ENCODE data around the gene ANKDD1A. TPM values are rescaled to one million over a fixed set of nuclear protein-coding genes. Genes with fewer than 3 reads are reported as not detected.

ANKDD1A gene
- total RNA-seq, 1 experiment from 2014 or later = 1.8 TPM

DNA sequence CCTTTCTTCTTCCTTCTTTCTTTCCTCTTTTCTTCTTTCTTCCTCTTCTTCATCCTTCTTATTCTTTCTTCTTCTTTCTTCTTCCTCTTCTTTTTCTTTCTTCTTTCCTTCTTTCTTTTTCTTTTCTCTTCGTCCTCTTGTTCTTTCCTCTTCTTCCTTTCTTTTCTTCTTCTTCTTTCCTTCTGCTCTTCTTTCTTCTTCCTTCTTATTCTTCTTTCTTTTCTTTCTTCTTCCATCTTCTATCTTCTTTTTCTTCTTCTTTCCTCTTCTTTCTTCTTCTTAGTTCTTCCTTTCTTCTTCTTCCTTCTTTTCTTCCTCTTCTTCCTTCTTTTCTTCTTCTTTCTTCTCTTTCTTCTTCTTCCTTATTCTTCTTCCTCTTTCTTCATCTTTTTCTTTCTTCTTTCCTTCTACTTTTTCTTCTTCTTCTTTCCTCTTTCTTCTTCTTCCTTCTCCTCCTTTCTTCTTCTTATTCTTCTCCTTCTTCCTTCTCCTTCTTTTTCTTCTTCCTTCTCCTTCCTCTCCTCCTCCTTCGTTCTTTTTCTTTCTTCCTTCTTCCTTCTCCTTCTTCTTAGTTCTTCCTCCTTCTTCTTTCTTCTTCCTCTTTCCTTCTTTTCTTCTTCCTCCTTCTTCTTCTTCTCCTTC, 40.2 kb downstream of the ANKDD1A start:
- H3K4me3 ChIP-seq (ENCODE audit: low read length) = no peak overlapping the region
- no peaks in the 10 kb centered on the region for H3K9me3 ChIP-seq (ENCODE audit: low read length)
- H3K36me3 ChIP-seq (ENCODE audit: insufficient read depth, low read length) = peaks cover 11% of the 10 kb centered on the region
- H3K79me2 ChIP-seq (ENCODE audit: low read length) = no peaks in the 10 kb centered on the region
- H3K9ac ChIP-seq (ENCODE audit: low read length) = no peak overlapping the region
- no peak for DNase-seq
- no peaks in the 10 kb centered on the region for H3K9me2 ChIP-seq (replicated peaks; ENCODE audit: insufficient read depth, low read length)
- no peaks in the 10 kb centered on the region for H3K27me3 ChIP-seq (ENCODE audit: low read length)
- no peaks in the 10 kb centered on the region for H3K4me1 ChIP-seq (ENCODE audit: low read length)
- no peak overlapping the region for H2AFZ ChIP-seq (ENCODE audit: low read length)
- H3K4me2 ChIP-seq (ENCODE audit: low read depth, low read length, poor library complexity, severe bottlenecking) = no peak overlapping the region
- no peak overlapping the region for H3K27ac ChIP-seq (ENCODE audit: low read length)
- H4K20me1 ChIP-seq (ENCODE audit: insufficient read depth, low read depth, low read length) = no peaks in the 10 kb centered on the region

DNA sequence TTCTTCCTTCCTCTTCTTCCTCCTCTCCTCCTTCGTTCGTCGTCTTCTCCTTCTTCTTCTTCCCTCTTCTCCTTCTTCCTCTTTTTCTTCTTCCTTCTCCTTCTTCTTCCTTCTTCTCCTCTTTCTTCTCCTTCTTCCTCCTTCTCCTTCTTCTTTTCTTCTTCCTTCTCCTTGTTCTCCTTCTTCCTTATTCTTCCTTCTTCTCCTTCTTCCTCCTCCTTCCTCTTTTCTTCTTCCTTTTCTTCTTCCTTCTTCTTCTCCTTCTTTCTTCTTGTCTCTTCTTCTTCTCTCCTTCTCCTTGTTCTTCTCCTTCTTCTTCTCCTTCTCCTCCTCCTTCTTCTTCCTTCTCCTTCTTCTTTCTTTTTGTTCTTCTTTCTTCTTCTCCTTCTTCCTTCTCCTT, 42.7 kb downstream of the ANKDD1A start:
- H3K9me2 ChIP-seq (replicated peaks; ENCODE audit: insufficient read depth, low read length) = no peaks in the 10 kb centered on the region
- H4K20me1 ChIP-seq (ENCODE audit: insufficient read depth, low read depth, low read length) = no peaks in the 10 kb centered on the region
- no peak overlapping the region for H3K27ac ChIP-seq (ENCODE audit: low read length)
- no peaks in the 10 kb centered on the region for H3K9me3 ChIP-seq (ENCODE audit: low read length)
- no peak overlapping the region for H2AFZ ChIP-seq (ENCODE audit: low read length)
- peaks cover 21% of the 10 kb centered on the region for H3K36me3 ChIP-seq (ENCODE audit: insufficient read depth, low read length)
- DNase-seq = no peak
- no peaks in the 10 kb centered on the region for H3K79me2 ChIP-seq (ENCODE audit: low read length)
- no peak overlapping the region for H3K4me3 ChIP-seq (ENCODE audit: low read length)
- H3K4me1 ChIP-seq (ENCODE audit: low read length) = no peaks in the 10 kb centered on the region
- H3K27me3 ChIP-seq (ENCODE audit: low read length) = no peaks in the 10 kb centered on the region
- H3K9ac ChIP-seq (ENCODE audit: low read length) = no peak overlapping the region
- no peak overlapping the region for H3K4me2 ChIP-seq (ENCODE audit: low read depth, low read length, poor library complexity, severe bottlenecking)

DNA sequence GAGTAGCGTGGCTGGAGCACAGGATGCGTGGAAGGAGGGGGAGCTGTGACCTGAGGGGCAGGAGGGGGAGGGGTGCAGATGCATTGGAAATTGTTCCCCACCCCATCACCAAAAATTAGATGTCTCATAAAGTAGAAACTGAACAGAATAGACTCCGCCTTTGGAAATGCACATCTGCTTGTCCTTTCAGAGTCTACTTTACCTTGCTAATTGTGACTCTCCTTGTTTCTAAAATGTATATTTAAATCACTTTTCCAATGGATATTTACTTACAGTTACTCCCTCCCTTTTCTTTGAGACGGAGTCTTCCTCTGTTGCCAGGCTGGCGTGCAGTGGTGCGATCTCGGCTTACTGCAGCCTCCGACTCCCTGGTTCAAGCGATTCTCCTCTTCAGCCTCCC, 47.4 kb downstream of the ANKDD1A start:
- Histone ChIP-seq H3K4me1 (ENCODE audit: low read length) (no peaks in the 10 kb centered on the region), H3K9me3 (ENCODE audit: low read length) (no peaks in the 10 kb centered on the region), H3K27me3 (ENCODE audit: low read length) (no peaks in the 10 kb centered on the region), H3K4me2 (ENCODE audit: low read depth, low read length, poor library complexity, severe bottlenecking) (no peak overlapping the region), H4K20me1 (ENCODE audit: insufficient read depth, low read depth, low read length) (no peaks in the 10 kb centered on the region), H3K4me3 (ENCODE audit: low read length) (no peak overlapping the region), H3K9me2 (replicated peaks; ENCODE audit: insufficient read depth, low read length) (no peaks in the 10 kb centered on the region), H3K36me3 (ENCODE audit: insufficient read depth, low read length) (peaks cover 41% of the 10 kb centered on the region), H3K27ac (ENCODE audit: low read length) (no peak overlapping the region), H3K9ac (ENCODE audit: low read length) (no peak overlapping the region), H2AFZ (ENCODE audit: low read length) (no peak overlapping the region), H3K79me2 (ENCODE audit: low read length) (no peaks in the 10 kb centered on the region)
- DNase-seq = no peak

DNA sequence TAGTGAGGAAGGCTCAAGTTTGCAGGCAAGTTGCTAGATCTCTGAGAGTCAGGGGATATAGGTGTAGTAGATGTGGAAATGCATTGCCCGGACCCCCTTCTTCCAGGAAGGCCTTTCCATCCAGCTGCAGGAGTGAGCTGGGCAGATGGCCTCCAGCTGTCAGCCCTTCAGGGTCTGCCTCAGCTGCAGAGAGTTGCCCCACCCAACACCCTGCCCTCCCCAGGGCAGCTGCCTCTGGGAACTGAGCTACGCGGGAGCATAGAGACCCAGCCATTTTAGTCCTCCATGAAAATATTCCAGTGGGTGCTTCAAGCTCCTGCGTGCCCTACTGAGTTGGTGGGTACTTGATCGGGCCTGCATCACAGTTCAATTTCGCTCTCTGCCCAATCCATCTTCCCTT, 48.5 kb downstream of the ANKDD1A start:
- Histone ChIP-seq H3K79me2 (ENCODE audit: low read length) (no peaks in the 10 kb centered on the region), H3K36me3 (ENCODE audit: insufficient read depth, low read length) (peaks cover 48% of the 10 kb centered on the region), H3K9me3 (ENCODE audit: low read length) (no peaks in the 10 kb centered on the region), H3K4me2 (ENCODE audit: low read depth, low read length, poor library complexity, severe bottlenecking) (no peak overlapping the region), H3K4me3 (ENCODE audit: low read length) (no peak overlapping the region), H2AFZ (ENCODE audit: low read length) (no peak overlapping the region), H3K9ac (ENCODE audit: low read length) (no peak overlapping the region), H3K9me2 (replicated peaks; ENCODE audit: insufficient read depth, low read length) (no peaks in the 10 kb centered on the region), H3K27me3 (ENCODE audit: low read length) (no peaks in the 10 kb centered on the region), H3K4me1 (ENCODE audit: low read length) (no peaks in the 10 kb centered on the region), H4K20me1 (ENCODE audit: insufficient read depth, low read depth, low read length) (no peaks in the 10 kb centered on the region), H3K27ac (ENCODE audit: low read length) (no peak overlapping the region)
- DNase-seq = no peak

DNA sequence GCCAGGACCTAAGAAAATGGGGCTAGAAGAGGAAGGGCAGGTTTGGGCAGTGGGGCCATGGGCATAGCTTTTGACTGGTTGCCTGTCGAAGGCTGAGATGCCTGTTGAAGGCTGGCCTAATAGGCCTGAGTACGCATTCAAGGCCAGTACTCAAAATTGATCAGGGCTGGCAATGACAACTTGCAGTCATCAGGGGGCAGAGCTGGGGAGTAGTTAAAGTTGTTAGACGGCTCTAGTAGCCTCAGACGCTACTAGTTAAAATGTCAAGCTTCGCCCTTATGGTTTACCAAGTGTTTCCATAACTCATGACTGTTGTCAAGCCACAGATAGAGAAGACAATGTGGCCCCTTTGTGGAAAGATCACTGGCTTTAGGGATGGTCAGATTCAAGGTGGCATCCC, 49.3 kb downstream of the ANKDD1A start:
- H3K4me2 ChIP-seq (ENCODE audit: low read depth, low read length, poor library complexity, severe bottlenecking) = no peak overlapping the region
- no peaks in the 10 kb centered on the region for H3K9me2 ChIP-seq (replicated peaks; ENCODE audit: insufficient read depth, low read length)
- no peak overlapping the region for H2AFZ ChIP-seq (ENCODE audit: low read length)
- no peaks in the 10 kb centered on the region for H3K27me3 ChIP-seq (ENCODE audit: low read length)
- no peak overlapping the region for H3K9ac ChIP-seq (ENCODE audit: low read length)
- H3K79me2 ChIP-seq (ENCODE audit: low read length) = no peaks in the 10 kb centered on the region
- H3K9me3 ChIP-seq (ENCODE audit: low read length) = no peaks in the 10 kb centered on the region
- no peaks in the 10 kb centered on the region for H4K20me1 ChIP-seq (ENCODE audit: insufficient read depth, low read depth, low read length)
- H3K36me3 ChIP-seq (ENCODE audit: insufficient read depth, low read length) = peaks cover 47% of the 10 kb centered on the region; the same call in 1 of the 2 replicates
- H3K4me1 ChIP-seq (ENCODE audit: low read length) = no peaks in the 10 kb centered on the region
- no peak for DNase-seq
- H3K4me3 ChIP-seq (ENCODE audit: low read length) = no peak overlapping the region
- no peak overlapping the region for H3K27ac ChIP-seq (ENCODE audit: low read length)

DNA sequence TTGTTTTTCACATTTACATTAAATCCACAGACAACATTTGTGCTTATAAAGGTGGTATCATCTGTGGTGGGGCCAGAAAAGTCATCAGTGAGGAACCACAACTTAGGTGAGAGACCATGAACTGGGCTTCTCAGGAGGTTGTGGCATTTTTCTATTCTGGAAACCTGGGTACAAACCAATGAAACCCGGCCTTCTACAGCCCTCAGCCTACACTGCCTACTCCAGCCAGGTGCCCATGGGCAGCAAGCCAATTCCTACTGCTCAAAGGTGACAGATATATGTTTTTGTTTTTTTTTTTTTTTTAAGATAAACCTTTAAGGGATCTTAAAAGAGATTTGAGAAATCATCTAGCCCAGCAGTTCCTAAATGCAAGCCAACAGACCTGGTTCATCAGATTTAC, 57.7 kb downstream of the ANKDD1A start:
- no peak overlapping the region for H3K4me3 ChIP-seq (ENCODE audit: low read length)
- no peak overlapping the region for H3K9ac ChIP-seq (ENCODE audit: low read length)
- H3K4me2 ChIP-seq (ENCODE audit: low read depth, low read length, poor library complexity, severe bottlenecking) = no peak overlapping the region
- peaks cover 41% of the 10 kb centered on the region for H3K36me3 ChIP-seq (ENCODE audit: insufficient read depth, low read length)
- H3K27ac ChIP-seq (ENCODE audit: low read length) = no peak overlapping the region
- no peaks in the 10 kb centered on the region for H4K20me1 ChIP-seq (ENCODE audit: insufficient read depth, low read depth, low read length)
- H3K27me3 ChIP-seq (ENCODE audit: low read length) = no peaks in the 10 kb centered on the region
- H3K9me2 ChIP-seq (replicated peaks; ENCODE audit: insufficient read depth, low read length) = no peaks in the 10 kb centered on the region
- H3K79me2 ChIP-seq (ENCODE audit: low read length) = no peaks in the 10 kb centered on the region
- H3K9me3 ChIP-seq (ENCODE audit: low read length) = no peaks in the 10 kb centered on the region
- DNase-seq = no peak
- H2AFZ ChIP-seq (ENCODE audit: low read length) = no peak overlapping the region
- H3K4me1 ChIP-seq (ENCODE audit: low read length) = no peaks in the 10 kb centered on the region

DNA sequence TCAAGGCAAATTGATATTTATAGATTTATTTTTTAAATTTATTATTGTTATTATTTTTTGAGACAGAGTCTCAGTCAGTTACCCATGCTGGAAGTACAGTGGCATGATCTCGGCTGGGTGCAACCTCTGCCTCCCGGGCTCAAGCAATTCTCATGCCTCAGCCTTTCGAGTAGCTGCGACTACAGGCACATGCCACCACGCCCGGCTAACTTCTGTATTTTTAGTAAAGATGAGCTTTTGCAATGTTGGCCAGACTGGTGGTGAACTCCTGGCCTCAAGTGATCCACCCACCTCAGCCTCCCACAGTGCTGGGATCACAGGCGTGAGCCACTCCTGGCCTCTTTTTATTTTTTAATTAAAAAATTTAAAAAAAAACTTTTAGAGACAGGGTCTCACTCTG, 59.0 kb downstream of the ANKDD1A start:
- Histone ChIP-seq H3K79me2 (ENCODE audit: low read length) (no peaks in the 10 kb centered on the region), H3K4me2 (ENCODE audit: low read depth, low read length, poor library complexity, severe bottlenecking) (no peak overlapping the region), H3K9me2 (replicated peaks; ENCODE audit: insufficient read depth, low read length) (no peaks in the 10 kb centered on the region), H3K36me3 (ENCODE audit: insufficient read depth, low read length) (peaks cover 41% of the 10 kb centered on the region), H3K27ac (ENCODE audit: low read length) (no peak overlapping the region), H3K4me3 (ENCODE audit: low read length) (no peak overlapping the region), H3K4me1 (ENCODE audit: low read length) (peaks cover 3% of the 10 kb centered on the region; the same call in 1 of the 2 replicates), H3K9me3 (ENCODE audit: low read length) (no peaks in the 10 kb centered on the region), H2AFZ (ENCODE audit: low read length) (no peak overlapping the region), H3K9ac (ENCODE audit: low read length) (no peak overlapping the region), H3K27me3 (ENCODE audit: low read length) (no peaks in the 10 kb centered on the region), H4K20me1 (ENCODE audit: insufficient read depth, low read depth, low read length) (no peaks in the 10 kb centered on the region)
- no peak for DNase-seq

DNA sequence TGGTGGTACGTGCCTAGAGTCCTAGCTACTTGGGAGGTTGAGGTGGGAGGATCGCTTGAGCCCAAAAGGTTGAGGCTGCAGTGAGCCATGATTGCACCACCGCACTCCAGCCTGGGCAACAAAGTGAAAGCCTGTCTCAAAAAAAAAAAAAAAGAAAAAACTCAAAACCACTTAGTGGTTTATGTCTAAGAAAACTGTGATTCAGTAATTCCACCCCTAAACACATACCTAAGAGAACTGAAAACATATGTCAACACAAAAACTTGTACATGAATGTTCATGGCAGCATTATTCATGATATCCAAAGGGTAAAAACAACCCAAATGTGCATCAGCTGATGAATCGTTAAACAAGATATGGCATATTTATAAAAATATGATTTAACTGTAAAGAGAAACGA, 63.7 kb downstream of the ANKDD1A start:
- Histone ChIP-seq H3K9me3 (ENCODE audit: low read length) (no peaks in the 10 kb centered on the region), H3K9ac (ENCODE audit: low read length) (no peak overlapping the region), H3K79me2 (ENCODE audit: low read length) (no peaks in the 10 kb centered on the region), H3K4me2 (ENCODE audit: low read depth, low read length, poor library complexity, severe bottlenecking) (no peak overlapping the region), H3K4me3 (ENCODE audit: low read length) (no peak overlapping the region), H3K4me1 (ENCODE audit: low read length) (peaks cover 6% of the 10 kb centered on the region; the same call in 1 of the 2 replicates), H3K9me2 (replicated peaks; ENCODE audit: insufficient read depth, low read length) (no peaks in the 10 kb centered on the region), H3K36me3 (ENCODE audit: insufficient read depth, low read length) (peaks cover 32% of the 10 kb centered on the region), H4K20me1 (ENCODE audit: insufficient read depth, low read depth, low read length) (no peaks in the 10 kb centered on the region), H3K27me3 (ENCODE audit: low read length) (no peaks in the 10 kb centered on the region), H3K27ac (ENCODE audit: low read length) (no peak overlapping the region), H2AFZ (ENCODE audit: low read length) (no peak overlapping the region)
- no peak for DNase-seq

Measured in Karpas-422 (cell line).